ENCODE results near the gene PPP1R2B.
A peak's percentile ranks its signal among the peaks of the same experiment; 100 is the strongest.
"Not testable (repeated sequence)": the region's sequence is repeated elsewhere in the genome, so short reads cannot be mapped to it uniquely, and the experiment has no call there.

The PPP1R2B gene

GRCh38 chr5:156850206-156850751 is at the start of gene PPP1R2B:
PPP1R2B (plus strand) TSS chr5:156850295; CDS start chr5:156850563, 268 bp downstream.
- no peak for DNase-seq

GRCh38 chr5:156800929-156801328 is 49.2 kb upstream of the PPP1R2B start:
- peak in 7 of 56 donors; percentile 3 to 20 (median 7) for DNase-seq

- DNase-seq, result no peak
Observed at GRCh38 chr5:156802501-156802900, 47.6 kb upstream of the PPP1R2B start.

- no peak for DNase-seq
Observed at GRCh38 chr5:156803404-156803803, 46.7 kb upstream of the PPP1R2B start.

- DNase-seq, result no peak
Observed at GRCh38 chr5:156812959-156813358, 37.1 kb upstream of the PPP1R2B start.

- DNase-seq, result peak in 5 of 56 donors; percentile 2 to 25 (median 4)
Observed at GRCh38 chr5:156815988-156816599, 34.0 kb upstream of the PPP1R2B start.

- no peak for DNase-seq
Observed at GRCh38 chr5:156819537-156819936, 30.6 kb upstream of the PPP1R2B start.

GRCh38 chr5:156819967-156820581 is 30.0 kb upstream of the PPP1R2B start:
- DNase-seq, result no peak

- no peak for DNase-seq
Observed at GRCh38 chr5:156824241-156824640, 25.9 kb upstream of the PPP1R2B start.

- peak in 10 of 56 donors; percentile 0 to 53 (median 5) for DNase-seq
Observed at GRCh38 chr5:156824800-156825199, 25.3 kb upstream of the PPP1R2B start.

GRCh38 chr5:156825688-156826087 is 24.4 kb upstream of the PPP1R2B start:
- DNase-seq, result no peak

- no peak for DNase-seq
Observed at GRCh38 chr5:156826150-156826549, 23.9 kb upstream of the PPP1R2B start.

GRCh38 chr5:156834916-156835315 is 15.2 kb upstream of the PPP1R2B start:
- no peak for DNase-seq

- no peak for DNase-seq
Observed at GRCh38 chr5:156835905-156836304, 14.2 kb upstream of the PPP1R2B start.

GRCh38 chr5:156836846-156837245 is 13.2 kb upstream of the PPP1R2B start:
- DNase-seq, result no peak

GRCh38 chr5:156838961-156839360 is 11.1 kb upstream of the PPP1R2B start:
- peak in 23 of 56 donors; percentile 1 to 67 (median 13) for DNase-seq

- no peak for DNase-seq
Observed at GRCh38 chr5:156841737-156842136, 8.4 kb upstream of the PPP1R2B start.

GRCh38 chr5:156846914-156847313 is 3.2 kb upstream of the PPP1R2B start:
- no peak for DNase-seq

- not testable (repeated sequence) for DNase-seq
Observed at GRCh38 chr5:156848447-156848846, 1.6 kb upstream of the PPP1R2B start.

GRCh38 chr5:156851880-156852279 is 1.8 kb downstream of the PPP1R2B start:
- DNase-seq, result no peak

- not testable (repeated sequence) for DNase-seq
Observed at GRCh38 chr5:156853055-156853454, 3.0 kb downstream of the PPP1R2B start.

- DNase-seq, result no peak
Observed at GRCh38 chr5:156865427-156865826, 15.3 kb downstream of the PPP1R2B start.

GRCh38 chr5:156870498-156870839 is 20.4 kb downstream of the PPP1R2B start:
- DNase-seq, result no peak
